ENCODE measurements around the gene RHBDD1.

GRCh38 chr2:226971084-226971483 is 135.2 kb downstream of the RHBDD1 start:
- TF ChIP-seq CTCF (conservative IDR thresholded peaks at IDR 0.05; ENCODE audit: low read length): no peak
- TF ChIP-seq EZH2phosphoT487 (IDR thresholded peaks at IDR 0.05; ENCODE audit: borderline replicate concordance): no peak
